ENCODE data around the gene ATP2B2.

The ATP2B2 gene

GRCh38 chr3:10289787-10290355 is 215.5 kb downstream of the ATP2B2 start:
- Histone ChIP-seq H4K20me1 (ENCODE audit: insufficient read depth, low read length, poor library complexity, severe bottlenecking) (no peaks in the 10 kb centered on the region), H3K9me2 (replicated peaks; ENCODE audit: low read depth, low read length) (no peaks in the 10 kb centered on the region), H3K36me3 (ENCODE audit: insufficient read depth, low read length) (peaks cover 29% of the 10 kb centered on the region; the same call in 1 of the 2 replicates), H3K4me3 (ENCODE audit: low read length, poor library complexity, severe bottlenecking) (no peak overlapping the region), H3K9ac (ENCODE audit: low read depth, low read length, poor library complexity, severe bottlenecking) (no peak overlapping the region), H3K4me1 (ENCODE audit: insufficient read depth, low read length, poor library complexity, severe bottlenecking) (no peaks in the 10 kb centered on the region), H2AFZ (ENCODE audit: low read length) (no peak overlapping the region), H3K79me2 (ENCODE audit: insufficient read depth, low read length) (no peaks in the 10 kb centered on the region), H3F3A (ENCODE audit: low read depth) (no peaks in the 10 kb centered on the region), H3K27me3 (ENCODE audit: insufficient read depth, low read length, poor library complexity, severe bottlenecking) (no peaks in the 10 kb centered on the region), H3K9me3 (ENCODE audit: insufficient read depth, low read depth, low read length) (no peaks in the 10 kb centered on the region), H3K4me2 (ENCODE audit: low read depth, low read length, poor library complexity, severe bottlenecking) (no peak overlapping the region)
- TF ChIP-seq EZH2phosphoT487 (IDR thresholded peaks at IDR 0.05; ENCODE audit: borderline replicate concordance) = no peak

GRCh38 chr3:10289077-10289476 is 216.3 kb downstream of the ATP2B2 start:
- H3K4me3 ChIP-seq (ENCODE audit: low read length, poor library complexity, severe bottlenecking) = no peak overlapping the region
- peaks cover 29% of the 10 kb centered on the region; the same call in 1 of the 2 replicates for H3K36me3 ChIP-seq (ENCODE audit: insufficient read depth, low read length)
- H3F3A ChIP-seq (ENCODE audit: low read depth) = no peaks in the 10 kb centered on the region
- H3K9ac ChIP-seq (ENCODE audit: low read depth, low read length, poor library complexity, severe bottlenecking) = no peak overlapping the region
- H3K4me2 ChIP-seq (ENCODE audit: low read depth, low read length, poor library complexity, severe bottlenecking) = no peak overlapping the region
- no peaks in the 10 kb centered on the region for H3K79me2 ChIP-seq (ENCODE audit: insufficient read depth, low read length)
- no peaks in the 10 kb centered on the region for H3K9me3 ChIP-seq (ENCODE audit: insufficient read depth, low read depth, low read length)
- no peak for TF ChIP-seq EZH2phosphoT487 (IDR thresholded peaks at IDR 0.05; ENCODE audit: borderline replicate concordance)
- TF ChIP-seq, protein P1, sequence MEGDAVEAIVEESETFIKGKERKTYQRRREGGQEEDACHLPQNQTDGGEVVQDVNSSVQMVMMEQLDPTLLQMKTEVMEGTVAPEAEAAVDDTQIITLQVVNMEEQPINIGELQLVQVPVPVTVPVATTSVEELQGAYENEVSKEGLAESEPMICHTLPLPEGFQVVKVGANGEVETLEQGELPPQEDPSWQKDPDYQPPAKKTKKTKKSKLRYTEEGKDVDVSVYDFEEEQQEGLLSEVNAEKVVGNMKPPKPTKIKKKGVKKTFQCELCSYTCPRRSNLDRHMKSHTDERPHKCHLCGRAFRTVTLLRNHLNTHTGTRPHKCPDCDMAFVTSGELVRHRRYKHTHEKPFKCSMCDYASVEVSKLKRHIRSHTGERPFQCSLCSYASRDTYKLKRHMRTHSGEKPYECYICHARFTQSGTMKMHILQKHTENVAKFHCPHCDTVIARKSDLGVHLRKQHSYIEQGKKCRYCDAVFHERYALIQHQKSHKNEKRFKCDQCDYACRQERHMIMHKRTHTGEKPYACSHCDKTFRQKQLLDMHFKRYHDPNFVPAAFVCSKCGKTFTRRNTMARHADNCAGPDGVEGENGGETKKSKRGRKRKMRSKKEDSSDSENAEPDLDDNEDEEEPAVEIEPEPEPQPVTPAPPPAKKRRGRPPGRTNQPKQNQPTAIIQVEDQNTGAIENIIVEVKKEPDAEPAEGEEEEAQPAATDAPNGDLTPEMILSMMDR (conservative IDR thresholded peaks at IDR 0.05; ENCODE audit: low read length) = no peak
- no peaks in the 10 kb centered on the region for H4K20me1 ChIP-seq (ENCODE audit: insufficient read depth, low read length, poor library complexity, severe bottlenecking)
- no peak overlapping the region for H2AFZ ChIP-seq (ENCODE audit: low read length)
- H3K27me3 ChIP-seq (ENCODE audit: insufficient read depth, low read length, poor library complexity, severe bottlenecking) = no peaks in the 10 kb centered on the region
- H3K9me2 ChIP-seq (replicated peaks; ENCODE audit: low read depth, low read length) = no peaks in the 10 kb centered on the region
- no peaks in the 10 kb centered on the region for H3K4me1 ChIP-seq (ENCODE audit: insufficient read depth, low read length, poor library complexity, severe bottlenecking)

GRCh38 chr3:10288575-10288960 is 216.8 kb downstream of the ATP2B2 start:
- H3K4me3 ChIP-seq (ENCODE audit: low read length, poor library complexity, severe bottlenecking) = no peak overlapping the region
- no peak overlapping the region for H2AFZ ChIP-seq (ENCODE audit: low read length)
- H3F3A ChIP-seq (ENCODE audit: low read depth) = no peaks in the 10 kb centered on the region
- H4K20me1 ChIP-seq (ENCODE audit: insufficient read depth, low read length, poor library complexity, severe bottlenecking) = no peaks in the 10 kb centered on the region
- TF ChIP-seq, protein P1 (conservative IDR thresholded peaks at IDR 0.05; ENCODE audit: low read length) = no peak
- TF ChIP-seq EZH2phosphoT487 (IDR thresholded peaks at IDR 0.05; ENCODE audit: borderline replicate concordance) = no peak
- no peak overlapping the region for H3K9ac ChIP-seq (ENCODE audit: low read depth, low read length, poor library complexity, severe bottlenecking)
- no peaks in the 10 kb centered on the region for H3K9me2 ChIP-seq (replicated peaks; ENCODE audit: low read depth, low read length)
- H3K36me3 ChIP-seq (ENCODE audit: insufficient read depth, low read length) = peaks cover 33% of the 10 kb centered on the region; the same call in 1 of the 2 replicates
- no peaks in the 10 kb centered on the region for H3K4me1 ChIP-seq (ENCODE audit: insufficient read depth, low read length, poor library complexity, severe bottlenecking)
- no peaks in the 10 kb centered on the region for H3K9me3 ChIP-seq (ENCODE audit: insufficient read depth, low read depth, low read length)
- no peak overlapping the region for H3K4me2 ChIP-seq (ENCODE audit: low read depth, low read length, poor library complexity, severe bottlenecking)
- H3K79me2 ChIP-seq (ENCODE audit: insufficient read depth, low read length) = no peaks in the 10 kb centered on the region
- no peaks in the 10 kb centered on the region for H3K27me3 ChIP-seq (ENCODE audit: insufficient read depth, low read length, poor library complexity, severe bottlenecking)

All from Loucy (cell line).